Liver (tissue), 3 donors: ENCODE data around the gene FAM13C.
"Not testable (repeated sequence)": the region's sequence is repeated elsewhere in the genome, so short reads cannot be mapped to it uniquely, and the experiment has no call there.

Experiments
- EGR1 ChIP-seq, 2 donors: IDR thresholded peaks; 2 replicates each; pipeline ENCODE4 v1.6.1; 2016 to 2018; ENCODE audit warnings: antibody characterized with exemption in 2 of 2, low read depth in 2 of 2
- GABPA ChIP-seq, 2 donors: IDR thresholded peaks in 1 of 2; conservative IDR thresholded peaks in 1 of 2; 2 replicates each; pipeline ENCODE4 v1.6.1; 2016; ENCODE audit warnings: antibody characterized with exemption in 2 of 2, mild to moderate bottlenecking in 1 of 2, moderate library complexity in 1 of 2
- HNF4A ChIP-seq, 2 donors: conservative IDR thresholded peaks; 2 replicates each; pipeline ENCODE4 v1.6.1; 2016; ENCODE audit warnings: antibody characterized with exemption in 2 of 2, mild to moderate bottlenecking in 2 of 2
- HNF4G ChIP-seq: IDR thresholded peaks from 2 replicates; pipeline ENCODE4 v1.6.1; 2016; ENCODE audit warnings: antibody characterized with exemption
- JUND ChIP-seq, 2 donors: IDR thresholded peaks; 2 replicates each; pipeline ENCODE4 v1.6.1; 2016; ENCODE audit warnings: antibody characterized with exemption in 2 of 2
- RAD21 ChIP-seq, 2 donors: IDR thresholded peaks; 2 replicates each; pipeline ENCODE4 v1.6.1; 2016; ENCODE audit warnings: antibody characterized with exemption in 2 of 2, mild to moderate bottlenecking in 2 of 2
- SP1 ChIP-seq: IDR thresholded peaks from 2 replicates; pipeline ENCODE4 v1.6.1; 2018; ENCODE audit warnings: antibody characterized with exemption, mild to moderate bottlenecking
- TAF1 ChIP-seq: conservative IDR thresholded peaks from 2 replicates; pipeline ENCODE4 v1.6.1; 2016; ENCODE audit warnings: antibody characterized with exemption, mild to moderate bottlenecking
- TF ChIP-seq, protein P1 (sequence below): IDR thresholded peaks from 2 replicates; pipeline ENCODE4 v1.6.1; 2016; ENCODE audit warnings: antibody characterized with exemption, mild to moderate bottlenecking
- TF ChIP-seq, protein P2 (sequence below): fragments of 150-350 bp; IDR thresholded peaks from 2 replicates; pipeline ENCODE4 v1.5.1; 2017; ENCODE audit warnings: improper control_type of control experiment, low read depth, low read length; ENCODE audit not compliant: missing input control
- TF ChIP-seq, protein P3 (sequence below): IDR thresholded peaks from 2 replicates; pipeline ENCODE4 v1.6.1; 2016; ENCODE audit warnings: antibody characterized with exemption
- TF ChIP-seq, protein P4 (sequence below): IDR thresholded peaks from 2 replicates; pipeline ENCODE4 v1.6.1; 2016; ENCODE audit warnings: antibody characterized with exemption
- TF ChIP-seq, protein P5 (sequence below): IDR thresholded peaks from 2 replicates; pipeline ENCODE4 v1.6.1; 2016; ENCODE audit warnings: antibody characterized with exemption
- donor health status: healthy.
- donor health status: healthy.

DNA sequence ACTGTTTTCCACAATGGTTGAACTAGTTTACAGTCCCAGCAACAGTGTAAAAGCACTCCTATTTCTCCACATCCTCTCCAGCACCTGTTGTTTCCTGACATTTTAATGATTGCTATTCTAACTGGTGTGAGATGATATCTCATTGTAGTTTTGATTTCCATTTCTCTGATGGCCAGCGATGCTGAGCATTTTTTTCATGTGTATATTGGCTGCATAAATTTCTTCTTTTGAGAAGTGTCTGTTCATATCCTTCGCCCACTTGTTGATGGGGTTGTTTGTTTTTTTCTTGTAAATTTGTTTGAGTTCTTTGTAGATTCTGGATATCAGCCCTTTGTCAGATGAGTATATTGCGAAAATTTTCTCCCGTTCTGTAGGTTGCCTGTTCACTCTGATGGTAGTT lies 37.0 kb upstream of the FAM13C start:
- TF ChIP-seq, protein P1, sequence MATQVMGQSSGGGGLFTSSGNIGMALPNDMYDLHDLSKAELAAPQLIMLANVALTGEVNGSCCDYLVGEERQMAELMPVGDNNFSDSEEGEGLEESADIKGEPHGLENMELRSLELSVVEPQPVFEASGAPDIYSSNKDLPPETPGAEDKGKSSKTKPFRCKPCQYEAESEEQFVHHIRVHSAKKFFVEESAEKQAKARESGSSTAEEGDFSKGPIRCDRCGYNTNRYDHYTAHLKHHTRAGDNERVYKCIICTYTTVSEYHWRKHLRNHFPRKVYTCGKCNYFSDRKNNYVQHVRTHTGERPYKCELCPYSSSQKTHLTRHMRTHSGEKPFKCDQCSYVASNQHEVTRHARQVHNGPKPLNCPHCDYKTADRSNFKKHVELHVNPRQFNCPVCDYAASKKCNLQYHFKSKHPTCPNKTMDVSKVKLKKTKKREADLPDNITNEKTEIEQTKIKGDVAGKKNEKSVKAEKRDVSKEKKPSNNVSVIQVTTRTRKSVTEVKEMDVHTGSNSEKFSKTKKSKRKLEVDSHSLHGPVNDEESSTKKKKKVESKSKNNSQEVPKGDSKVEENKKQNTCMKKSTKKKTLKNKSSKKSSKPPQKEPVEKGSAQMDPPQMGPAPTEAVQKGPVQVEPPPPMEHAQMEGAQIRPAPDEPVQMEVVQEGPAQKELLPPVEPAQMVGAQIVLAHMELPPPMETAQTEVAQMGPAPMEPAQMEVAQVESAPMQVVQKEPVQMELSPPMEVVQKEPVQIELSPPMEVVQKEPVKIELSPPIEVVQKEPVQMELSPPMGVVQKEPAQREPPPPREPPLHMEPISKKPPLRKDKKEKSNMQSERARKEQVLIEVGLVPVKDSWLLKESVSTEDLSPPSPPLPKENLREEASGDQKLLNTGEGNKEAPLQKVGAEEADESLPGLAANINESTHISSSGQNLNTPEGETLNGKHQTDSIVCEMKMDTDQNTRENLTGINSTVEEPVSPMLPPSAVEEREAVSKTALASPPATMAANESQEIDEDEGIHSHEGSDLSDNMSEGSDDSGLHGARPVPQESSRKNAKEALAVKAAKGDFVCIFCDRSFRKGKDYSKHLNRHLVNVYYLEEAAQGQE, result not testable (repeated sequence)
- TF ChIP-seq, protein P2, sequence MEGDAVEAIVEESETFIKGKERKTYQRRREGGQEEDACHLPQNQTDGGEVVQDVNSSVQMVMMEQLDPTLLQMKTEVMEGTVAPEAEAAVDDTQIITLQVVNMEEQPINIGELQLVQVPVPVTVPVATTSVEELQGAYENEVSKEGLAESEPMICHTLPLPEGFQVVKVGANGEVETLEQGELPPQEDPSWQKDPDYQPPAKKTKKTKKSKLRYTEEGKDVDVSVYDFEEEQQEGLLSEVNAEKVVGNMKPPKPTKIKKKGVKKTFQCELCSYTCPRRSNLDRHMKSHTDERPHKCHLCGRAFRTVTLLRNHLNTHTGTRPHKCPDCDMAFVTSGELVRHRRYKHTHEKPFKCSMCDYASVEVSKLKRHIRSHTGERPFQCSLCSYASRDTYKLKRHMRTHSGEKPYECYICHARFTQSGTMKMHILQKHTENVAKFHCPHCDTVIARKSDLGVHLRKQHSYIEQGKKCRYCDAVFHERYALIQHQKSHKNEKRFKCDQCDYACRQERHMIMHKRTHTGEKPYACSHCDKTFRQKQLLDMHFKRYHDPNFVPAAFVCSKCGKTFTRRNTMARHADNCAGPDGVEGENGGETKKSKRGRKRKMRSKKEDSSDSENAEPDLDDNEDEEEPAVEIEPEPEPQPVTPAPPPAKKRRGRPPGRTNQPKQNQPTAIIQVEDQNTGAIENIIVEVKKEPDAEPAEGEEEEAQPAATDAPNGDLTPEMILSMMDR, result not testable (repeated sequence)
- TF ChIP-seq SP1; GABPA (IDR thresholded peaks at IDR 0.05 in 1 of 2, conservative IDR thresholded peaks at IDR 0.05 in 1 of 2); JUND (IDR thresholded peaks at IDR 0.05); EGR1 (IDR thresholded peaks at IDR 0.05; ENCODE audit: low read depth in 2 of 2); TAF1; RAD21 (IDR thresholded peaks at IDR 0.05); HNF4A (conservative IDR thresholded peaks at IDR 0.05); HNF4G: not testable (repeated sequence)
- TF ChIP-seq, protein P3, sequence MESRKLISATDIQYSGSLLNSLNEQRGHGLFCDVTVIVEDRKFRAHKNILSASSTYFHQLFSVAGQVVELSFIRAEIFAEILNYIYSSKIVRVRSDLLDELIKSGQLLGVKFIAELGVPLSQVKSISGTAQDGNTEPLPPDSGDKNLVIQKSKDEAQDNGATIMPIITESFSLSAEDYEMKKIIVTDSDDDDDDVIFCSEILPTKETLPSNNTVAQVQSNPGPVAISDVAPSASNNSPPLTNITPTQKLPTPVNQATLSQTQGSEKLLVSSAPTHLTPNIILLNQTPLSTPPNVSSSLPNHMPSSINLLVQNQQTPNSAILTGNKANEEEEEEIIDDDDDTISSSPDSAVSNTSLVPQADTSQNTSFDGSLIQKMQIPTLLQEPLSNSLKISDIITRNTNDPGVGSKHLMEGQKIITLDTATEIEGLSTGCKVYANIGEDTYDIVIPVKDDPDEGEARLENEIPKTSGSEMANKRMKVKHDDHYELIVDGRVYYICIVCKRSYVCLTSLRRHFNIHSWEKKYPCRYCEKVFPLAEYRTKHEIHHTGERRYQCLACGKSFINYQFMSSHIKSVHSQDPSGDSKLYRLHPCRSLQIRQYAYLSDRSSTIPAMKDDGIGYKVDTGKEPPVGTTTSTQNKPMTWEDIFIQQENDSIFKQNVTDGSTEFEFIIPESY, result not testable (repeated sequence)
- TF ChIP-seq, protein P4, sequence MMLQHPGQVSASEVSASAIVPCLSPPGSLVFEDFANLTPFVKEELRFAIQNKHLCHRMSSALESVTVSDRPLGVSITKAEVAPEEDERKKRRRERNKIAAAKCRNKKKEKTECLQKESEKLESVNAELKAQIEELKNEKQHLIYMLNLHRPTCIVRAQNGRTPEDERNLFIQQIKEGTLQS, result not testable (repeated sequence)
- TF ChIP-seq, protein P5, sequence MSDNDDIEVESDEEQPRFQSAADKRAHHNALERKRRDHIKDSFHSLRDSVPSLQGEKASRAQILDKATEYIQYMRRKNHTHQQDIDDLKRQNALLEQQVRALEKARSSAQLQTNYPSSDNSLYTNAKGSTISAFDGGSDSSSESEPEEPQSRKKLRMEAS, result not testable (repeated sequence)
